GM12864 (cell line): ENCODE data around the gene CTSF.
"Not testable (repeated sequence)": the region's sequence is repeated elsewhere in the genome, so short reads cannot be mapped to it uniquely, and the experiment has no call there.

Experiments
- DNase-seq: peaks from one replicate; pipeline ENCODE4 v3.0.0-alpha.2; 2011; ENCODE audit warnings: low read depth
- H3K4me3 ChIP-seq: 2 replicates; pipeline ENCODE4 v1.5.1; 2011; ENCODE audit warnings: mild to moderate bottlenecking, low read depth, low read length, control low read depth
- CTCF ChIP-seq: IDR thresholded peaks from 2 replicates; pipeline ENCODE4 v1.5.1; 2011; ENCODE audit warnings: low read depth, mild to moderate bottlenecking, moderate library complexity, low read length, control low read depth, inconsistent platforms; ENCODE audit errors: missing control alignments

CTSF gene

DNA sequence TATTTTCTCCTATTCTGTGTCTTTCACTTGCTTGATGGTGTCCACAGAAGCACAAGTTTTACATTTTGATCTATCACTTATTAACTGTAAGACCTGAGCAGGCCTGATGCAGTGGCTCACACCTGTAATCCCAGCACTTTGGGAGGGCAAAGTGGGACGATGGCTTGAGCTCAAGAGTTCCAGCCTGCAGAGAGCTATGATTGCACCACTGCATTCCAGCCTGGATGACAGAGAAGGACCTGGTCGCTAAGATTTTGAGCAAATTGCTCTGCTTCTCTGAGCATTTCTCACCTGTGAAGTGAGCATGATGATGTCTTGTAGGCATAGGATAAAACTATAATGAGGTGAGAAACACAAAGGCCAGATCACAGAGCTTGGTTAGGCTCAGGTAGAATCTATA, 17.7 kb upstream of the CTSF start:
- no peak for DNase-seq
- no peak overlapping the region for H3K4me3 ChIP-seq
- no peak for TF ChIP-seq CTCF

- not testable (repeated sequence) for DNase-seq, H3K4me3 ChIP-seq
Observed at GRCh38 chr11:66585447-66585846, 17.0 kb upstream of the CTSF start.

- DNase-seq, H3K4me3 ChIP-seq: not testable (repeated sequence)
Observed at GRCh38 chr11:66582565-66583147, 14.2 kb upstream of the CTSF start.

DNA sequence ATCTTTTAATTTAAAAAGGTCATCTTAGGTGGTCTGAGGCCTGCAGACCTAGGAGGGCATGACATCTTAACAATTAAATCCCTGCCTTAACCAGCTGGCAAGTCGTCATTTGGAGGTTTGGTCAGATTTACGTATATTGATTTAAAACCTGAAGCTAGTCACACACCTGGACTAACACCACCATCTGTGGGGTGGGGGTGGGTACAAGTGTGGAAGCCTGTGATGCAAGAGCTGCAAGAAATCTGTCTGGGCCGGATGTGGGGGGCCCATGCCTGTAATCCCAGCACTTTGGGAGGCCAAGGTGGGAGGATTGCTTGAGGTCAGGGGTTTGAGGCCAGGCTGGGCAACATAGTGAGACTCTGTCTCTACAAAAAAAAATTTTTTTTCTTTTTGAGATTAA, 12.9 kb upstream of the CTSF start:
- no peak overlapping the region for H3K4me3 ChIP-seq
- no peak for TF ChIP-seq CTCF
- DNase-seq, result no peak

DNA sequence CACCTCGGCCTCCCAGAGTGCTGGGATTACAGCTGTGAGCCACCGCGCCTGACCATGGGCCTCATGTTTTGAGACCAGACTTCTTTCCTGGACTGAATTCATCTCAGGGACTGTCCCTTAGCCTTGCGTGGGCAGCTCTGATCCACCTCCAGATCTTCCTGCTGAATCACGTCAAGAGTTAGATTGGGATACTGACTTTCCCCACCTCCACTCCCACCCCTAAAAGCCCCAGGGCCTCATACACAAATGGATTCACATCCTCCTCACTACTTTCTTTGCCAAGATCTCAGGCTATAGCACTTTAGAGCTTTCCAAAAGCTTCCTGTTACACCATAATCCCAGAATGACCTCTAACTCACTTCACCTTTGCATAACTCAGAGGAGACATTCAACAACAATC, 12.4 kb upstream of the CTSF start:
- H3K4me3 ChIP-seq, result no peak overlapping the region
- no peak for DNase-seq
- TF ChIP-seq CTCF, result no peak

GRCh38 chr11:66579017-66579606, 10.7 kb upstream of the CTSF start:
- H3K4me3 ChIP-seq, result no peak overlapping the region
- DNase-seq, result peak; percentile 15
- TF ChIP-seq CTCF, result peak; percentile 90

DNA sequence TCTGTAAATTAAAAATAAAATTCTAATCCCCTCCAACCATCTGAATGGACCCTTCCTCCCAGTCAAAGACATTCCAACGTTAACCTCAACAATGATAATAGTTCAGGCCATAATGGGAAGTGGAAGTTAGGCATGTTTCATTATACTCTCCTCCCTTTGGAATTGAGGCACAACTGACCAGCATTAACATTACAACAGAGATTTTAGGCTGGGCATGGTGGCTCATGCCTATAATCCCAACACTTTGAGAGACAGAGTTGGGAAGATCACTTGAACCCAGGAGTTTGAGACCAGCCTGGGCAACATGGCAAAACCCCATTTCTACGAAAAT, 2.4 kb upstream of the CTSF start:
- no peak for TF ChIP-seq CTCF
- no peak for DNase-seq
- H3K4me3 ChIP-seq, result no peak overlapping the region

DNA sequence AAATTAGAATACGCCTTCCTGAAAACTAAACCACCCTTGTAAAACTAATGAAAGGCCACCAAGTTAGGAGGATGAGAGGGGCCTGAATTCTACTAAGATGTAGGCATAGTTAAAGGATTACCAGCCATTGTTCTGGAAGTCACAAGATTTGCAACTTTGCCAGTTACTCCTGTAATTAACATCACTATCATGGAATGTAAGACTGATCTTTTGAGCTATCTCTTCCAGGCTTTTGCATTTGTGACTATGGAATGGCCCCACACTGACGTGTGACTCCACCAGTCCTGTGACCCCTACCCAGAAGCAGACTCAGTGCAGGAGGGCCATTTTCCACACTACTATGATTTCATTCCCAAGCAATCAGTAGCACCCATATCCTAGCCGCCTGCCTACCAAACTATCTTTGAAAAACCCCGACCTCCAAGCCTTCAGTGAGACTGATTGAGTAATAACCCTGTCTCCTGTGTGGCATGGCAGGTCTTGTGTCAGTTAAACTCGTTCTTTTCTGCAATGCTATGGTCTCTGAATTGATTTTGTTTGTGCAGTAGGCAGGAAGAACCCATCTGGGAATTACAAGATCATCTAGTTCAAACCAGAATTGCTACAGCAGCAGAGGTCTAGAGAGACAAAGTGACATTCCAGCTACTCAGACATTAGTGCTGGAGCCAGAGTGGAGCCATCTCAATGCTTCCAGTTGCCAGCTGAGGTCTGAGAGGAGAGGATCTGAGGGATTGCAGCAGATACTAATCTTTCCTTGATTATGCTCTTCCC, 1.9 kb upstream of the CTSF start:
- no peak overlapping the region for H3K4me3 ChIP-seq
- no peak for TF ChIP-seq CTCF
- DNase-seq, result no peak
